ENCODE results near the gene OR51D1.

Gene OR51D1

GRCh38 chr11:4680341-4680740 is 43.1 kb downstream of the OR51D1 start:
- Histone ChIP-seq H3K9me3 (ENCODE audit: control insufficient read depth, low read length) (no peaks in the 10 kb centered on the region), H3K36me3 (ENCODE audit: control insufficient read depth, insufficient read depth, low read length, severe bottlenecking) (no peaks in the 10 kb centered on the region), H3K4me1 (ENCODE audit: control insufficient read depth, insufficient read depth, low read length) (no peaks in the 10 kb centered on the region), H3K4me3 (ENCODE audit: low read length) (no peak overlapping the region), H3K27me3 (replicated peaks; ENCODE audit: control insufficient read depth, insufficient read depth, low read length) (no peaks in the 10 kb centered on the region), H3K9ac (ENCODE audit: low read length) (no peak overlapping the region)
- DNase-seq (ENCODE audit: low read depth): no peak

- H3K9ac ChIP-seq (ENCODE audit: low read length): no peak overlapping the region
- H3K27me3 ChIP-seq (replicated peaks; ENCODE audit: control insufficient read depth, insufficient read depth, low read length): peaks cover 4% of the 10 kb centered on the region
- no peak overlapping the region for H3K4me3 ChIP-seq (ENCODE audit: low read length)
- no peaks in the 10 kb centered on the region for H3K4me1 ChIP-seq (ENCODE audit: control insufficient read depth, insufficient read depth, low read length)
- no peaks in the 10 kb centered on the region for H3K36me3 ChIP-seq (ENCODE audit: control insufficient read depth, insufficient read depth, low read length, severe bottlenecking)
- DNase-seq (ENCODE audit: low read depth): peak; percentile 6
- H3K9me3 ChIP-seq (ENCODE audit: control insufficient read depth, low read length): no peaks in the 10 kb centered on the region
These were observed 45.5 kb downstream of the OR51D1 start for GRCh38 chr11:4682623-4683419.

- Histone ChIP-seq H3K36me3 (ENCODE audit: control insufficient read depth, insufficient read depth, low read length, severe bottlenecking) (no peaks in the 10 kb centered on the region), H3K4me1 (ENCODE audit: control insufficient read depth, insufficient read depth, low read length) (no peaks in the 10 kb centered on the region), H3K9ac (ENCODE audit: low read length) (no peak overlapping the region), H3K27me3 (replicated peaks; ENCODE audit: control insufficient read depth, insufficient read depth, low read length) (peaks cover 4% of the 10 kb centered on the region), H3K4me3 (ENCODE audit: low read length) (no peak overlapping the region), H3K9me3 (ENCODE audit: control insufficient read depth, low read length) (no peaks in the 10 kb centered on the region)
- DNase-seq (ENCODE audit: low read depth): no peak
These were observed 47.5 kb downstream of the OR51D1 start for GRCh38 chr11:4684631-4685285.
